Activated CD8-positive, alpha-beta memory T cell treated with anti-CD3 and anti-CD28 coated beads for 24 hours (primary cell): ENCODE measurements around the gene SYNE1.

ENCODE experiments used
- DNase-seq: peaks from one replicate; pipeline ENCODE4 v3.0.0-alpha.2; 2020

Gene SYNE1

GRCh38 chr6:152225241-152225934 is 411.8 kb downstream of the SYNE1 start:
- DNase-seq = no peak

GRCh38 chr6:152223636-152224035 is 413.5 kb downstream of the SYNE1 start:
- no peak for DNase-seq

- no peak for DNase-seq
These were observed 415.1 kb downstream of the SYNE1 start for GRCh38 chr6:152221806-152222628.

- no peak for DNase-seq
These were observed 416.4 kb downstream of the SYNE1 start for GRCh38 chr6:152220786-152221185.

GRCh38 chr6:152218887-152219286 is 418.3 kb downstream of the SYNE1 start:
- no peak for DNase-seq

- DNase-seq = no peak
These were observed 424.7 kb downstream of the SYNE1 start for GRCh38 chr6:152212437-152212836.

- no peak for DNase-seq
These were observed 428.0 kb downstream of the SYNE1 start for GRCh38 chr6:152209211-152209610.

GRCh38 chr6:152207915-152208714 is 429.0 kb downstream of the SYNE1 start:
- DNase-seq = no peak

- peak; percentile 73 for DNase-seq
These were observed 430.9 kb downstream of the SYNE1 start for GRCh38 chr6:152206072-152206818.

GRCh38 chr6:152204591-152204990 is 432.6 kb downstream of the SYNE1 start:
- DNase-seq = no peak

GRCh38 chr6:152201120-152201519 is 436.0 kb downstream of the SYNE1 start:
- no peak for DNase-seq

GRCh38 chr6:152195896-152196295 is 441.3 kb downstream of the SYNE1 start:
- DNase-seq = no peak

GRCh38 chr6:152189736-152190135 is 447.4 kb downstream of the SYNE1 start:
- no peak for DNase-seq

- no peak for DNase-seq
These were observed 449.2 kb downstream of the SYNE1 start for GRCh38 chr6:152188011-152188410.

- no peak for DNase-seq
These were observed 450.3 kb downstream of the SYNE1 start for GRCh38 chr6:152186840-152187239.

- no peak for DNase-seq
These were observed 452.1 kb downstream of the SYNE1 start for GRCh38 chr6:152184917-152185574.

- no peak for DNase-seq
These were observed 452.6 kb downstream of the SYNE1 start for GRCh38 chr6:152184573-152184916.

GRCh38 chr6:152180601-152181000 is 456.6 kb downstream of the SYNE1 start:
- DNase-seq = no peak

GRCh38 chr6:152176268-152176667 is 460.9 kb downstream of the SYNE1 start:
- no peak for DNase-seq

- no peak for DNase-seq
These were observed 463.2 kb downstream of the SYNE1 start for GRCh38 chr6:152173957-152174356.

GRCh38 chr6:152173321-152173720 is 463.8 kb downstream of the SYNE1 start:
- DNase-seq = no peak
